ENCODE data around the gene ACTL7A.

DNA sequence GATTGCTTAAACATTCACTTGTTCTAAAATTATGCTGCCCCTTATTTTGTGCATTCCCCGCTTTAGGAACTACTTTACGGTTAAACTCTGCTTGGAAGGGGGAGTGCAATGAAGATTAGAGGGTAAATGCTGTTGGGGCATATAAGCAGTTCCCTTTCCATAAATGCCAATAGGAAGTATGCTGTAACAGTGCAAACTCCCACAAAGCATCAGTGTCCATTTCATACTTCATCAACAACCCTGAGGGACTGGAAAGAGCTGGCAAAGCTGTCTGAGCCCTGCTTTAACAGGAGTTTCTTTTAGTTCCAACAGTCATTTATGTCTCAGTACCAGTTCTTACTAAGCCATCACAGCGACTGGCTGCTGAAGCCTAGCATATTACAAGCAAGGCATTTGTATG is 1.8 kb downstream of the ACTL7A start:
- no peak for TF ChIP-seq POLR2A (IDR thresholded peaks at IDR 0.05)
- TF ChIP-seq, protein P1, sequence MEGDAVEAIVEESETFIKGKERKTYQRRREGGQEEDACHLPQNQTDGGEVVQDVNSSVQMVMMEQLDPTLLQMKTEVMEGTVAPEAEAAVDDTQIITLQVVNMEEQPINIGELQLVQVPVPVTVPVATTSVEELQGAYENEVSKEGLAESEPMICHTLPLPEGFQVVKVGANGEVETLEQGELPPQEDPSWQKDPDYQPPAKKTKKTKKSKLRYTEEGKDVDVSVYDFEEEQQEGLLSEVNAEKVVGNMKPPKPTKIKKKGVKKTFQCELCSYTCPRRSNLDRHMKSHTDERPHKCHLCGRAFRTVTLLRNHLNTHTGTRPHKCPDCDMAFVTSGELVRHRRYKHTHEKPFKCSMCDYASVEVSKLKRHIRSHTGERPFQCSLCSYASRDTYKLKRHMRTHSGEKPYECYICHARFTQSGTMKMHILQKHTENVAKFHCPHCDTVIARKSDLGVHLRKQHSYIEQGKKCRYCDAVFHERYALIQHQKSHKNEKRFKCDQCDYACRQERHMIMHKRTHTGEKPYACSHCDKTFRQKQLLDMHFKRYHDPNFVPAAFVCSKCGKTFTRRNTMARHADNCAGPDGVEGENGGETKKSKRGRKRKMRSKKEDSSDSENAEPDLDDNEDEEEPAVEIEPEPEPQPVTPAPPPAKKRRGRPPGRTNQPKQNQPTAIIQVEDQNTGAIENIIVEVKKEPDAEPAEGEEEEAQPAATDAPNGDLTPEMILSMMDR (IDR thresholded peaks at IDR 0.05): no peak

Measured in thyroid gland (tissue), 4 donors.